Left lung (tissue), 10 donors: Measurements from ENCODE around the gene UST. TPM values are rescaled to one million over a fixed set of nuclear protein-coding genes. Genes with fewer than 3 reads are reported as not detected.

Experiments used
- ATAC-seq: fragments of 200-7000 bp; cut with Tn5 transposase; one replicate; pipeline ENCODE4 v1.9.1; 2020; ENCODE audit warnings: moderate library complexity
- DNase-seq, 4 donors: peaks; one replicate each; pipeline ENCODE4 v3.0.0-alpha.2; 2013 to 2020
- H3K27ac ChIP-seq, 2 donors: fragments of 200-600 bp; sonication (generic) in 1 of 2; one replicate each; pipeline versions ENCODE4 v1.5.0 to v1.8.0; 2020 to 2021
- H3K27me3 ChIP-seq, 2 donors: fragments of 200-600 bp; sonication (generic) in 1 of 2; one replicate each; pipeline versions ENCODE4 v1.5.0 to v1.8.0; 2020 to 2021
- H3K36me3 ChIP-seq, 2 donors: fragments of 200-600 bp; sonication (generic) in 1 of 2; one replicate each; pipeline versions ENCODE4 v1.5.0 to v1.8.0; 2020 to 2021
- H3K4me1 ChIP-seq, 2 donors: fragments of 200-600 bp; one replicate each; pipeline ENCODE4 v1.8.0; 2021
- H3K4me3 ChIP-seq, 2 donors: fragments of 200-600 bp; sonication (generic) in 1 of 2; one replicate each; pipeline versions ENCODE4 v1.5.0 to v1.8.0; 2020 to 2021; ENCODE audit warnings: mild to moderate bottlenecking in 1 of 2
- H3K9me3 ChIP-seq, 2 donors: fragments of 200-600 bp; sonication (generic) in 1 of 2; one replicate each; pipeline versions ENCODE4 v1.5.0 to v1.8.0; 2020 to 2021
- intact Hi-C, 2 donors: fragments of 100-400 bp; cut with DNase I; formaldehyde crosslinking; loops; one replicate each; pipeline versions ENCODE4 v1.11.2 to v1.14.2; 2022
- polyA plus RNA-seq, 6 donors: library from polyadenylated mRNA; unstranded; fragments of 120-200 nt; gene quantifications; one replicate each; pipeline ENCODE4 v1.2.1, GENCODE V29; 2013; ENCODE audit not compliant: insufficient read length in 6 of 6
- total RNA-seq, 2 donors: library from RNA; stranded (reverse); fragmentation: NEBNext Ultra II Directional; extraction: Animal tissue kit (Norgen Biotek cat#: 25700); gene quantifications; one replicate each; pipeline ENCODE4 v1.2.1, GENCODE V29; 2021
- TF ChIP-seq, protein P1 (sequence below), 2 donors: fragments of 200-600 bp; sonication (generic) in 1 of 2; IDR thresholded peaks; one replicate each; pipeline versions ENCODE4 v1.5.0 to v1.8.0; 2021; ENCODE audit warnings: antibody characterized with exemption in 2 of 2
- donor health status: DM: no; HTN: yes; CAD: no.
- donor health status: DM: no; HTN: no; CAD: no.

The UST gene
- total and polyA plus RNA-seq, 8 donors, result 7.4 to 17.0 (median 9.5) TPM

DNA sequence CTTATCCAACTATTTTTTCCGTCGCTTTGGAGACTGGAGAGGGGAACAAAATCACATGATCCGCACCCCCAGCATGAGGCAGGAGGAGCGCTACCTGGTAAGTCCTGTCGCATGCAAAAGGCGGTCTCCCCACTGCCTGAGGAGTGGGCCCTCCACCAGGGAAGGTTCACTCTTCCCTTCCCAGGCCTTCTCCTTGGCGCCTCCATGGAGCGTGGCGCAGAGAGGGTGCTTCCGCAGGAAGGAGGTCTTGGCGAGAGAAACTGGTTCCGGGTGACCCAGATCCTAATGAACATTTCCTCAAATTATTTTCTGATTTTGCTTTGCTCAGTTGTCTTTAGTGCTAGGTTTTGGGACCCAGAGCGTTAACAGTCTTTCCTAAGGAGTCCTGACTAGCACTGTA is 217.6 kb downstream of the UST start:
- H3K4me1 ChIP-seq, result no peaks in the 10 kb centered on the region
- H3K27me3 ChIP-seq, result no peaks in the 10 kb centered on the region
- no peaks in the 10 kb centered on the region for H3K36me3 ChIP-seq
- ATAC-seq, result no peak
- H3K4me3 ChIP-seq, result no peak overlapping the region
- TF ChIP-seq, protein P1, sequence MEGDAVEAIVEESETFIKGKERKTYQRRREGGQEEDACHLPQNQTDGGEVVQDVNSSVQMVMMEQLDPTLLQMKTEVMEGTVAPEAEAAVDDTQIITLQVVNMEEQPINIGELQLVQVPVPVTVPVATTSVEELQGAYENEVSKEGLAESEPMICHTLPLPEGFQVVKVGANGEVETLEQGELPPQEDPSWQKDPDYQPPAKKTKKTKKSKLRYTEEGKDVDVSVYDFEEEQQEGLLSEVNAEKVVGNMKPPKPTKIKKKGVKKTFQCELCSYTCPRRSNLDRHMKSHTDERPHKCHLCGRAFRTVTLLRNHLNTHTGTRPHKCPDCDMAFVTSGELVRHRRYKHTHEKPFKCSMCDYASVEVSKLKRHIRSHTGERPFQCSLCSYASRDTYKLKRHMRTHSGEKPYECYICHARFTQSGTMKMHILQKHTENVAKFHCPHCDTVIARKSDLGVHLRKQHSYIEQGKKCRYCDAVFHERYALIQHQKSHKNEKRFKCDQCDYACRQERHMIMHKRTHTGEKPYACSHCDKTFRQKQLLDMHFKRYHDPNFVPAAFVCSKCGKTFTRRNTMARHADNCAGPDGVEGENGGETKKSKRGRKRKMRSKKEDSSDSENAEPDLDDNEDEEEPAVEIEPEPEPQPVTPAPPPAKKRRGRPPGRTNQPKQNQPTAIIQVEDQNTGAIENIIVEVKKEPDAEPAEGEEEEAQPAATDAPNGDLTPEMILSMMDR (IDR thresholded peaks at IDR 0.05), result no peak
- intact Hi-C loops, result no loop called here
- no peaks in the 10 kb centered on the region for H3K9me3 ChIP-seq
- no peak overlapping the region for H3K27ac ChIP-seq
- no peak for DNase-seq

DNA sequence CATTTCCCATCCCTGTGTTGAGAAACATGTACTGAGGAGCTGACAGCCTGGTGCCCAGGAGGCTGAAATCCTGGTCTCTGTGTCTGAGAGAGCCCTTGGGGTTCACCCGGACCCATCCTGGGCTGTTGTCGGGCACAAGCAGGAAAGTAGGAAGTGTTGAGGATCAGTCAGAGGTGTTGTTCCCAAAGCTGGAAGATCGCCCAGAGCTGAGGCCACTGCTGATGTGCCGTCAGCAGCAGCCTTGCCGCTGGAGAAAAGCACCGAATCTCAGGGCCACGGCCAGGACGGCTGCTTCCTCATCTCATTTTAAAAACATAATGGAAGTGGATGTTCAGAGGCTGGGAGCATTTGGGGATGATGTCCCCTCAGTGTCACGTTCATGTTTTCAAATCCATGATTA is 218.5 kb downstream of the UST start:
- intact Hi-C loops, result no loop called here
- Histone ChIP-seq H3K4me1 (no peaks in the 10 kb centered on the region), H3K27me3 (no peaks in the 10 kb centered on the region), H3K4me3 (no peak overlapping the region), H3K36me3 (no peaks in the 10 kb centered on the region), H3K9me3 (no peaks in the 10 kb centered on the region), H3K27ac (no peak overlapping the region)
- ATAC-seq (no peak), DNase-seq (peak in 1 of 4 donors; percentile 59)
- TF ChIP-seq, protein P1 (IDR thresholded peaks at IDR 0.05), result no peak

DNA sequence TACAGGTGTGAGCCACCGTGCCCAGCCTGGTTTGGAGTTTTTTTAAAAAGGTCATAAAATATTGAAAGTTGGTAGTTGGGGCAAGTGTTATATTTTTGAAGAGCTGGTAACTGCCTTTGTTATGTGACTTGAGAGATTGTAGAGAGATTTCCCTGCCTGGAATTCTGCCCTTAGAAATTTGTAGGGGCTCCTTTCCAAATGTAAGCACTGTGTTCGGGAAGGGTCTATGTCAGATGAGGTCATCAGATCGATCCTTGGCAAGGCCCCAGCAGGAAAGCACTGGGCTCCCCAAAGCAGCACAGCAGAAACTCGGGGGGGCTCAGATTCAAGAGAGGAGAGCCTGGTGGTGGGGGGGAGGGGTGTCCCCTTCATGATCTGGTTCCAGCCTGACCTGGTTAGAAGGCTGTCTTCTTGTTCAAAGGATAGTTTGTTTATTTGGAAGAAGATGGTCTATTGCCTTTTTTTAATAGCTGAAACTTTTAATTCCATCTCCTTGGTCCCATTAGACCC is 220.2 kb downstream of the UST start:
- peaks cover 0 to 5% of the 10 kb centered on the region in 2 donors for H3K27me3 ChIP-seq
- H3K4me1 ChIP-seq, result no peaks in the 10 kb centered on the region
- TF ChIP-seq, protein P1 (IDR thresholded peaks at IDR 0.05), result no peak
- no peak for DNase-seq
- intact Hi-C loops, result no loop called here
- no peaks in the 10 kb centered on the region for H3K36me3 ChIP-seq
- H3K9me3 ChIP-seq, result no peaks in the 10 kb centered on the region
- no peak overlapping the region for H3K27ac ChIP-seq
- ATAC-seq, result no peak
- no peak overlapping the region for H3K4me3 ChIP-seq

DNA sequence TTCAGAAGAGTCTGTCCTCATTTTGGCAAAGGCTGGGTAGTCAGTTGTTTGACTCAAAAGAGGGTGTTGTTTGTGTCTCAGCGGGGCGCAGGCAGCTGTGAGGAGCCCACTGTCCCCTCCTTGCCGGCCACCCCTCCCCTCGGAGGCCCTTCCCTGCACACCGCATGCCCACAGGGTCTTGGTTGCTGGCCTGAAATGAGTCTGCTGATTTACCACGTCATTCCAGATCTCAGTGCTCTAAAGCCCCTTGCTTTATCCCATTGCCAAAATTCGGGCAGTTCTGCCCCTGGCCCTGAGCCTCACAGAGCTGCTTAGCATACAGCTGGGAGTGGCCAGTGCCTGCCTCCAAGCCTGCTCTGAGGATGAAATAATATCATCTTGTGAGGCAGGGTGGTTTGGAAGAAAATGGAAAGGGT is 220.7 kb downstream of the UST start:
- Histone ChIP-seq H3K27ac (no peak overlapping the region), H3K4me1 (no peaks in the 10 kb centered on the region), H3K9me3 (no peaks in the 10 kb centered on the region), H3K27me3 (peaks cover 0 to 9% of the 10 kb centered on the region in 2 donors), H3K4me3 (no peak overlapping the region), H3K36me3 (no peaks in the 10 kb centered on the region)
- TF ChIP-seq, protein P1 (IDR thresholded peaks at IDR 0.05), result no peak
- ATAC-seq (no peak), DNase-seq (no peak)
- intact Hi-C loops, result no loop called here

DNA sequence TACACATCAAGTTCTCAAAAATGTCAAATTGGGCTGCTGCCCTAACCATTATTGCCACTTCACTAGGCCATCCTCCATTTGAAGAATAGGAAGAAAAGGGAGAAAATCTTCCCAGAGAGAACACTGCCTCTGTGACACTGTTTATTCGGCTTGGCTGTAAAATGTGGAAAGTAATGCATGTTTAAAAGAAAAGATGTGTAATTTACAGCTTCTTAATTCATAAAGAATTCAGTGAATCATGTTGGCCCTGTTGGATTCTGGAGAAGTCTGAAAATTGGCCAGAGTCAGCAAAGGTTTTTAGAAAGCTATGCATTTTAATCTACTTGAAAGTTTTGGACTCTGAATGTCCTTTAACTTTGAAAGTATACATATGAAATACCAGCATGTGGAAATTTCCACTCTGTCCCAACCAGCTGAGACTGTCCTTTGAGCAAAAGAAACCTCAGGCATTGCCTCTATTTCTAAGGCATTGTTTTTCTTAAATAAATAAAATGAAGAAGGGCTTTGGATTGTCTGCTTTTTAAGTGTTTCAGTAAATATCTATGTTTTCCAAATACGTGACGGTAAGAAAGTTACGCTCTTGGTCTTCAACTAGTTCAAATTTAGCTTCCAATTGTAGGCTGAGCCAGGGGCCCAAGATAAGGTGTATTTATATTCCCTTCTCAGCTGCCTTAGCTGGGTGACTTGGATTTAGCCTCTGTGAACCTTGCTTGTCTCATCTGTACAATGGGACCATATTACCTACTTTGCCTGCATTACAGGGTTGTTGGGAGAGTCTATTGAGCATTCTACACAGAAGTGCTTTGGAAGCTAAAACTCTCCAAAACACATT is 222.2 kb downstream of the UST start:
- intact Hi-C loops, result no loop called here
- ATAC-seq (no peak), DNase-seq (no peak)
- Histone ChIP-seq H3K27ac (no peak overlapping the region), H3K36me3 (no peaks in the 10 kb centered on the region), H3K4me3 (no peak overlapping the region), H3K27me3 (peaks cover 0 to 15% of the 10 kb centered on the region in 2 donors), H3K9me3 (no peaks in the 10 kb centered on the region), H3K4me1 (no peaks in the 10 kb centered on the region)
- TF ChIP-seq, protein P1 (IDR thresholded peaks at IDR 0.05), result no peak
